HG02678 (cell line): ENCODE data around the gene UBE2M.
"Not testable (repeated sequence)": the region's sequence is repeated elsewhere in the genome, so short reads cannot be mapped to it uniquely, and the experiment has no call there.

Experiments
- ATAC-seq: cut with Tn5 transposase; IDR thresholded peaks from one replicate; pipeline ENCODE4 v1.9.1; 2021; ENCODE audit warnings: mild to moderate bottlenecking, moderate library complexity; ENCODE audit not compliant: unreplicated experiment

Gene UBE2M

DNA sequence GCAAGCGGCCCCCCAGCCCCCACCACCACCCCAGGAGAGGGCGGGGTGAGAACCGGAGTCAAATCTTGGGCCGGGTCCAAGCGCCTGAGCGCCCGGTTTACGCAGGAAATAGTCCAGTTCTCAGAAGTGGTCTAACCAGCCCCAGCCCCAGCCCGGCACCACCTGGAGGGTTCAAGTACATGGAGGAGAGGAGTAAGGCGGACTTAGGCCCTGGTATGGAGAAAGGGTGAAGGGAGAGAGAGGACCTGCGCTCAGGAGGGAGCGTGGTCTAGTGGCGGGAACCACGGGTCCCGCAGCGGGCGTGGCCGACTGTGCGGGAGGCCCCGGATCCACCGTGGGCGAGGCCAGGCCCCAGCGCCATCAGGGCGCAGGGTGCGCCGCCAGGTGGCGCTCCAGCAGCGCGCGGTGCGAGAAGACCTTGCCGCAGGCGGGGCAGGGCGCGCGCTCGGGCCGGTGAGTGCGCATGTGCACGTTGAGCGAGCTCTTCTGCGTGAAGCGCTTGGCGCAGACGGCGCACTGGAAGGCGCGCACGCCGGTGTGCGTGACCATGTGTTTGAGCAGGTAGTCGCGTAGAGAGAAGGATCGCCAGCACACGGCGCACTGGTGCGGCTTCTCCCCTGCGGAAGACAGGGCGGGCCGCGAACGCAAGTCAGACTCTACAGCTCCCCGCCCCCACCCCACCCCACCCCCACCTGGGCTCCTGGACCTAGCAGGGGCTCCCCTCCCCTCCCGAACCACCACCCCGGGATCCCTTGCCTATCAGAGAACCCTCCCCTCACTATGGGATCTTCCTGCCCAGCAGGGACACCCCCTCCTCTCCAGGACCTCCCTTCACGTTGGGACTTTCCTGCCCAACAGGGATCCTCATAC lies 44.5 kb downstream of the UBE2M start:
- ATAC-seq = peak; percentile 80

DNA sequence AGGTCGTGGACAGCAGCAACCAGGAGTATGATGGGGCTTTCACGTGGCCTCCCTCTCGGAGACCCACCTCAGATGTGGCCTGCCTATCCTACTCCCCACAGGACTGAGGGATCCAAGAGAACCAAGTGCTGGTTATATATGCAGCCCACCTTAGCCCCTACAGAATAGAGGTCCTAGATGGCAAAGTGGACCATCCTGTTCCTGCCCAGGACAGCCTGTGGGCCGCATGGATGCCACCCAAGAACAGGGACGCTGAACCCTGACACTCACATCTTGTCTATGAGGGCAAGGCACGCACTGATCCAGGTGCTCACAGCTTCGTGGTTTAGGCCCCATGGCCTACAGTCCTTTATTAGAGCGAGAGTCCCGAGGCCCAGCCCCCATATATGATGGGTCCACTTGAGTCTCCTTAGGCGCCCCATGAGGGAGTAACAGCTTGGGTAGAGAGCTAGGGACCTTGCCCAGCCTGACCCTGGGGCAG lies 45.2 kb downstream of the UBE2M start:
- no peak for ATAC-seq

DNA sequence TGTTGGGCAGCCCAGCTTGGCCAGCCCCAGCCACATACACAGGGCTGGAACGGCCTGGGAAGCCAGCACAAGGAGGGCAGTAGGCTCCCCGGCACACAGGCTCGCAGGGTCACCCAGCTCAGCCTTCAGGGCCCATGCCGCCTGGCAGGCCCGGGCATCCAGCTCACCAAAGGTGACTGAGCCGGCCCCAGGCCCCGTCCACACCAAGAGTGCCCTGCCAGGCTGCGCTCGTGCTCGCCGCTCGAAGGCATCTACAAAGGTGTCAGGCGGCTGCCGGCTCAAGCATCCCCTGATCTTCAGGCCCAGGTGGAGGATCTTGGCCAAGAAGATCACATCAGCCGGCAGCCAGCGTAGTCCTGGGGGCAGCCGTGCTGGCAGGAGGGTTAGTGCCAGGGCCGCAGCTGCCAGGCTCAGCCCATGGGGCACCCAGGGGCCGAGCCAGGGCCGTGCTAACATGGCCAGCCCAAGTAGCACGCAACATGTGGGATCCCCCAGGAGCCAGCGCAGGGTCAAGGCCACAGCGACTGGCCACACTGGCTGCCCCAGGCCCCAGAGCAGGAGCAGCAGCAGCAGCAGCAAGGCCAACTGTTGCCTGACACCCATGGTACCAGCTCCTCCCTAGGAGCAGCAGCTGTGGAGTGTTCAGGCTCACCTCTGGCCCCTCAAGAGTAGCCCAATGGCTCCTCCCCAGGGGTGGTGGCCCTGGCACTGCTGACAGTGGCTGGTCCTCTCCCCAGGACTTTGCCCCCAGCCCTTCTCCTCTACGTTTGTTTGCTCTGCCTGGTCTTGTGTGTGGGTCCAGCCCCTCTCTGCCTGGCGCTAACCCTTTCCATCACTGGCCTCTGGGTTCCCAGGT lies 46.8 kb downstream of the UBE2M start, which contains the start of gene SLC27A5:
SLC27A5 (minus strand) TSS at position 640 of the 856 bp plus-strand sequence; CDS start at position 603, 37 bp downstream.
- ATAC-seq = no peak

DNA sequence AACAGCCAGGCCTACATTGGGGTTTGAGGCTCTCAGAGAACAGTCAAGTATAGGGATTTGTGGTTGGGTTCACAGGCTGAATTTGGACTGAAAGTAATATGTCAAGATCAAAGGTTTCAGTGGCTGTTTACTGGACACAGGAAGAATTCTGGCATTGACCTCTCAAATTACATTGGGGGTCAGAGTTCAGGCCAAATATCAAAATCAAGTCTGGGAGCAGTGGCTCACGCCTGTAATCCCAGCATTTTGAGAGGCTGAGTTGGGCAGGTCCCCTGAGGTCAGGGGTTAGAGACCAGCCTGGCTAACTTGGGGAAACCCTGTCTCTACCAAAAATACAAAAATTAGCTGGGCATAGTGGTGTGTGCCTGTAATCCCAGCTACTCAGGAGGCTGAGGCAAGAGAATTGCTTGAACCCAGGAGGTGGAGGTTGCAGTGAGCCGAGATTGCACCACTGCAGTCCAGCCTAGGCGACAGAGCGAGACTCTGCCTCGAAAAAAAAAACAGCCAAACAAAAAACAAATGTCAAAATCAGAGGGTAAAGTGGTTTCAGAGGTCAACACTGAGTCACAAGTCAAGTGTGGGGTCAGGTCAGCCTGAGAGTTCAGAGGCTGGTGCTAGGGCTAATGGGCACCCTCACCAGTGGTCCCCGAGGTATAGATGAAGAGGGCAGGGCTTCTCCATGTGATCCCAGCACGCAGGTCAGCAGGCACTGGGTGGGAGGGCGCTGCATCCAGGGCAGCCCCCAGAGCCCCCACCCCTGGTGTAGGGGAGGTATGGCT lies 48.1 kb downstream of the UBE2M start:
- ATAC-seq = no peak

GRCh38 chr19:58509731-58510083 lies 48.7 kb downstream of the UBE2M start:
- no peak for ATAC-seq

DNA sequence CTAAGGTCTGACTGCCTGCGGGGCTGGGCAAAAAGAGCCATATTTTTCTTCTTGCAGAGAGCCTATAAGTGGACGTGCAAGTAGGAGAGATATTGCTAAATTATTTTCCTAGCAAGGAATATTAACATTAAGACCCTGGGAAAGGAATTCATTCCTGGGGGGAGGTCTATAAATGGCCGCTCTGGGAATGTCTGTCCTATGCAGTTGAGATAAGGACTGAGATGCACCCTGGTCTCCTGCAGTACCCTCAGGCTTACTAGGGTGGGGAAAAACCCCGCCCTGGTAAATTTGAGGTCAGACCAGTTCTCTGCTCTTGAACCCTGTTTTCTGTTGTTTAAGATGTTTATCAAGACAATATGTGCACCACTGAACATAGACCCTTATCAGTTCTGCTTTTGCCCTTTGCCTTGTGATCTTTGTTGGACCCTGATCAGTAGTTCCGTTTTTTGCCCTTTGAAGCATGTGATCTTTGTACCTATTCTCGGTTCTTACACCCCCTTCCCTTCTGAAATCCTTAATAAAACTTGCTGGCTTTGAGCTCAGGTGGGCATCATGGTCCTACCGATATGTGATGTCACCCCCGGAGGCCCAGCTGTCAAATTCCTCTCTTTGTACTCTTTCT lies 50.7 kb downstream of the UBE2M start:
- not testable (repeated sequence) for ATAC-seq
